Measurements from ENCODE around the gene C7orf57.

Gene C7orf57

DNA sequence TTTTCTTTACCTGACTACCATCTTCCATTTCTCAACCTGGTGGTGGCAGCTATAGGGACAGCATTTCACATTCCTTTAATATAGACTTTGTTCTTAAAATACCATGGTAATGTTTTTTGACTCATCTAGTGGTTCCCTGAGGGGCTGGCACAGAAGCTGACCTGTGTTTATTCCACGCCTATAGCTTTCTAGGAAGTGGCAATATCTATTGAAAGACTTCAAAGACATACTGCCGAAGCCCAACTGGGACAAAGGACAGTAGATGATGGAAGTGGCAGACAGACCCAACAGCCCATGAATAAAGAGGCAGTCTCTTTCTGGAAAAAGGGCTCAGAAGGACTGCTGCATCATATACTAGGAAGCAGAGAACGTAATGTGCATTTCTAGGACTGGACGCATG is 17.7 kb upstream of the C7orf57 start:
- POLR2A ChIA-PET = no interaction called here
- CTCF ChIA-PET = no interaction called here
- DNase-seq (ENCODE audit: extremely low spot score) = no peak
- TF ChIP-seq ARNT (IDR thresholded peaks at IDR 0.05) (no peak), SP1 (IDR thresholded peaks at IDR 0.05) (no peak), SUZ12 (IDR thresholded peaks at IDR 0.05) (no peak)

DNA sequence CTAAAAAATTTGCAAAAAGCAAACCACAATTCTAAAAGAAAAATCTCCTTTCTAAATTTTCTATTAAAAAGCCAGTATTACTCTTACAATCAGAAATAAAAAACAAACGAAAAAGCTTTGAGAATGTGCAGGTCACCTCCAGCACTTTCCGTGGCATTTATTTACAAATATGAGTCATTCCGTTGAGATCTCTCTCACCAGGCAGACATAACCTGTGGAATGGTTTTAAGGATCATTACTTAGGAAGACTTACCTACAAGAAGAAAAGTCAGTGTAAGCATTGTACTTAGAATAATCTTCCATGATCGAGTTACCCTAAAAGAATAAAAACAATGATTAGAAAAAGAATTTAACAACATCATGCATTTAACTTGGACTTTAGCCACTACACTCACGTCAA is 9.7 kb upstream of the C7orf57 start:
- TF ChIP-seq ZNF384 (IDR thresholded peaks at IDR 0.05) (no peak), L3MBTL2 (conservative IDR thresholded peaks at IDR 0.05) (no peak), TARDBP (IDR thresholded peaks at IDR 0.05) (no peak), SP1 (IDR thresholded peaks at IDR 0.05) (no peak), SUZ12 (IDR thresholded peaks at IDR 0.05) (no peak), HDGF (IDR thresholded peaks at IDR 0.05; ENCODE audit: borderline replicate concordance) (no peak), FOXA1 (IDR thresholded peaks at IDR 0.05) (no peak), ELF4 (IDR thresholded peaks at IDR 0.05) (no peak), BHLHE40 (IDR thresholded peaks at IDR 0.05; ENCODE audit: borderline replicate concordance) (no peak), FOXM1 (IDR thresholded peaks at IDR 0.05; ENCODE audit: borderline replicate concordance) (no peak), LEF1 (IDR thresholded peaks at IDR 0.05; ENCODE audit: borderline replicate concordance) (no peak), NFRKB (IDR thresholded peaks at IDR 0.05) (no peak), ARNT (IDR thresholded peaks at IDR 0.05) (no peak), CTBP1 (IDR thresholded peaks at IDR 0.05; ENCODE audit: borderline replicate concordance) (no peak), FOXK2 (IDR thresholded peaks at IDR 0.05) (no peak)
- TF ChIP-seq, protein P1, sequence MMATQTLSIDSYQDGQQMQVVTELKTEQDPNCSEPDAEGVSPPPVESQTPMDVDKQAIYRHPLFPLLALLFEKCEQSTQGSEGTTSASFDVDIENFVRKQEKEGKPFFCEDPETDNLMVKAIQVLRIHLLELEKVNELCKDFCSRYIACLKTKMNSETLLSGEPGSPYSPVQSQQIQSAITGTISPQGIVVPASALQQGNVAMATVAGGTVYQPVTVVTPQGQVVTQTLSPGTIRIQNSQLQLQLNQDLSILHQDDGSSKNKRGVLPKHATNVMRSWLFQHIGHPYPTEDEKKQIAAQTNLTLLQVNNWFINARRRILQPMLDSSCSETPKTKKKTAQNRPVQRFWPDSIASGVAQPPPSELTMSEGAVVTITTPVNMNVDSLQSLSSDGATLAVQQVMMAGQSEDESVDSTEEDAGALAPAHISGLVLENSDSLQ (IDR thresholded peaks at IDR 0.05) = no peak
- CTCF ChIA-PET = no interaction called here
- no peak for DNase-seq (ENCODE audit: extremely low spot score)
- POLR2A ChIA-PET = no interaction called here

DNA sequence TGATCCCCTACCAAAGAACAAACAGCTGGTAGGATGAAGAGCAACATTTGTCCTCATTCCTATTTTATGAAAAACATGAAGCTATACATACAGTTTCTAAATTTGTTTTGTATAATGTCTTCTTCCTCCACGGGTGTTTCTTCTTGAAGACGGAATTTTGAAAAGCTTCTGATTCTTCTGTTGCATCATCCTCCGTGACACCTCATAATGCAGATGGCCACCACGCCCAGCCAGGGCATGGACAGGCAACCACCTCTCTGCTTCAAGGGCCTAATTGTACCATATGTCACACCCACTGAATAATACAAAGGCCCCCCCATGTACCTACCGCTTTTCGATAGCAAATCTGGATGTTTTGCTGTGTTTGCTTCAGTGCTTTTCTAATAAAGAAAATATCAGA is 6.4 kb upstream of the C7orf57 start, which contains the start of gene SUN3:
Gene SUN3, minus strand, starts transcription at position 170 of the 400 bp plus-strand sequence. Its CDS starts 169 bp downstream, at position 1.
- ChIA-PET CTCF (interaction anchor here (1.2 kb wide), 1 partner anchor 81 kb away, joined by 3 read pairs; no protein-coding TSS in a partner anchor), POLR2A (no interaction called here)
- no peak for DNase-seq (ENCODE audit: extremely low spot score)
- TF ChIP-seq SUZ12 (IDR thresholded peaks at IDR 0.05) (no peak), SP1 (IDR thresholded peaks at IDR 0.05) (no peak), TARDBP (IDR thresholded peaks at IDR 0.05) (no peak), FOXA1 (IDR thresholded peaks at IDR 0.05) (no peak), ELF4 (IDR thresholded peaks at IDR 0.05) (no peak), NFRKB (IDR thresholded peaks at IDR 0.05) (no peak), LEF1 (IDR thresholded peaks at IDR 0.05; ENCODE audit: borderline replicate concordance) (no peak), L3MBTL2 (conservative IDR thresholded peaks at IDR 0.05) (no peak), FOXM1 (IDR thresholded peaks at IDR 0.05; ENCODE audit: borderline replicate concordance) (no peak)
- TF ChIP-seq, protein P1 (IDR thresholded peaks at IDR 0.05) = no peak

DNA sequence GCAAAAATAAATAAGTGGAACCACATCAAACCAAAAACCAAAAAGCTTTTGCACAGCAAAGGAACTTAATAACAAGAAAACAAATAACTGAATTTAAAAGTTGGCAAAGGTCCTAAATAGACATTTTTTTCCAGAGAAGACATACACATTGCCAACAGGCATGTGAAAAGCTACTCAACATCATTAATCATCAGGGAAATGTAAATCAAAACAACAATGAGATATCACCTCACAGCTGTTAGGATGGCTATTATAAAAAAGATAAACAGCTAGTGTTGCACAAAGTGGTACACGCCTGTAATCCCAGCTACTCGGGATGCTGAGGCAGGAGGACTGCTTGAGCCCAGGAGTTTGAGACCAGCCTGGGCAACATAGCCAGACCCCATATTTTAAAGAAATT is 4.2 kb upstream of the C7orf57 start:
- no peak for DNase-seq (ENCODE audit: extremely low spot score)
- ChIA-PET POLR2A (no interaction called here), CTCF (no interaction called here)

DNA sequence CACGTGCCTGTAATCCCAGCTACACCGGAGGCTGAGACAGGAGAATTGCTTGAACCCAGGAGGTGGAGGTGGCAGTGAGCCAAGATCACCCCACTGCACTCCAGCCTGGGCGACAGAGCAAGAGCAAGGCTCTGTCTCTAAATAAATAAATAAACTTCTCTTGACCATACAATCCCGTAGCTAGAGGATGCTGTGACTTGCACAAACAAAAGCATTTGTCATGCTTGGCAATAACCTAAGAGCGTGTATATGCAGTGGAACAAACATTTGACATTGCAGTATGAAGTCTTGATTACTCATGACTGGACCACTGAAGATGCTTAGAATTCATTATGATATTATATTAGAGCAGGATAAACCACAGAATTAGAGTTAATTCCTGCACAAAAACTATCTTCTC is 1.4 kb upstream of the C7orf57 start:
- DNase-seq (ENCODE audit: extremely low spot score) = no peak
- ChIA-PET CTCF (no interaction called here), POLR2A (no interaction called here)
- TF ChIP-seq, protein P1 (IDR thresholded peaks at IDR 0.05) = no peak
- no peak for TF ChIP-seq L3MBTL2 (conservative IDR thresholded peaks at IDR 0.05)
- no peak for TF ChIP-seq FOXM1 (IDR thresholded peaks at IDR 0.05; ENCODE audit: borderline replicate concordance)
- TF ChIP-seq BHLHE40 (IDR thresholded peaks at IDR 0.05; ENCODE audit: borderline replicate concordance) = no peak

More for the DNA sequence above, 4.2 kb upstream of the C7orf57 start:
- TF ChIP-seq CTBP1 (IDR thresholded peaks at IDR 0.05; ENCODE audit: borderline replicate concordance) = no peak
- no peak for TF ChIP-seq NFRKB (IDR thresholded peaks at IDR 0.05)
- TF ChIP-seq, protein P1 (IDR thresholded peaks at IDR 0.05) = no peak
- no peak for TF ChIP-seq FOXA1 (IDR thresholded peaks at IDR 0.05)
- no peak for TF ChIP-seq L3MBTL2 (conservative IDR thresholded peaks at IDR 0.05)
- no peak for TF ChIP-seq LEF1 (IDR thresholded peaks at IDR 0.05; ENCODE audit: borderline replicate concordance)
- TF ChIP-seq BHLHE40 (IDR thresholded peaks at IDR 0.05; ENCODE audit: borderline replicate concordance) = no peak
- no peak for TF ChIP-seq ARNT (IDR thresholded peaks at IDR 0.05)
- no peak for TF ChIP-seq ZNF384 (IDR thresholded peaks at IDR 0.05)

DNA sequence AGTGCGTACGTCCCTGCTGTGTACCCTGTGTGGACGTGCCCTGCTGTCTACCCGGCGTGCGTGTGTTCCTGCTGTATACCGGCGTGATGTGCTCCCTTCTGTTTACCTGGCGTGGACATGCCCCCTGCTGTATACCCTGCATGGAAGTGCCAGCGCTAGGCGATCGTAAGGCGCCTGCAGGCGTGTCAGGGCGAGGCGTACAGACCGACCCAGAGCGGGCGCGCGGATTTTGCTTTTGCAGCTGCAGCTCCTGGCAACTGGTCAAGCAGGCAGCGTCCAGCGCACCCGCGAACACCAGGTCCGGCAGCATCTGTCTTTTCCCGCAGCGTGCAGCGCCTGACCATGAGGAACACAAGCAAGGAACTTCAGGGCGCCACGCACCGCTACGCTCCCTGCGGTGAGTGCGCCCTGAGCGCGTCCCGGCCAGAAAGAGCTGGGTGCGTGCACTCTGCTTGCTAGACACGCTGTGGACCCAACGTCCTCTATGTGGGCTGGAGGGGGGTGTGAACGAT is 680 bp downstream of the C7orf57 start:
- TF ChIP-seq BHLHE40 (IDR thresholded peaks at IDR 0.05; ENCODE audit: borderline replicate concordance) = no peak
- no peak for TF ChIP-seq L3MBTL2 (conservative IDR thresholded peaks at IDR 0.05)
- no peak for TF ChIP-seq FOXK2 (IDR thresholded peaks at IDR 0.05)
- TF ChIP-seq CTBP1 (IDR thresholded peaks at IDR 0.05; ENCODE audit: borderline replicate concordance) = no peak
- no peak for TF ChIP-seq SP1 (IDR thresholded peaks at IDR 0.05)
- ChIA-PET POLR2A (no interaction called here), CTCF (no interaction called here)
- no peak for DNase-seq (ENCODE audit: extremely low spot score)

All from HEK293T (cell line).